HepG2 (cell line): ENCODE measurements around the gene ITM2B. TPM values are rescaled to one million over a fixed set of nuclear protein-coding genes. Genes with fewer than 3 reads are reported as not detected.

Source experiments
- ATAC-seq: fragments of 200-7000 bp; cut with Tn5 transposase; 3 replicates; pipeline ENCODE4 v1.9.1; 2020; ENCODE audit warnings: mild to moderate bottlenecking, moderate library complexity
- BruUV-seq: library from RNA; stranded (reverse); fragments of 400-500 nt; replicated peaks from 2 replicates; lab custom pipeline; 2021; lab: Mats Ljungman, UMichigan
- CTCF ChIA-PET: fragments of 300-600 bp; formaldehyde crosslinking; extraction: SDS; loops from one replicate; lab custom pipeline; 2021; ENCODE audit warnings: low total read pairs, inconsistent platforms, low intra/inter-chr PET ratio; lab: Yijun Ruan, JAX
- POLR2A ChIA-PET: fragments of 350-600 bp; sonication (Branson Sonifier 250); formaldehyde crosslinking; loops from one replicate; lab custom pipeline; 2020; ENCODE audit warnings: antibody characterized with exemption, inconsistent platforms; lab: Yijun Ruan, JAX
- DNase-seq: peaks from one replicate; pipeline ENCODE4 v3.0.0-alpha.2; 2015; ENCODE audit warnings: low spot score
- FAIRE-seq: peaks from 3 replicates; lab custom pipeline; 2011; peaks lifted over from hg19 to GRCh38; lab: Jason Lieb, UNC
- H2AFZ ChIP-seq: one replicate; pipeline ENCODE4 v1.6.1; 2011; ENCODE audit warnings: low read length, inconsistent platforms
- H3K27ac ChIP-seq: fragments of 300-600 bp; 3 replicates; pipeline ENCODE4 v1.8.0; 2011; ENCODE audit warnings: mixed run types, mild to moderate bottlenecking, mixed read lengths, low read length, inconsistent platforms; ENCODE audit not compliant: insufficient read depth; ENCODE audit errors: extremely low read length
- H3K27me3 ChIP-seq, 2 experiments: fragments of 200-600 bp in 1 of 2; 2 replicates in 1 of 2; 3 replicates in 1 of 2; pipeline versions ENCODE4 v1.6.0 to v1.8.0; 2011; ENCODE audit warnings: low read length in 2 of 2, mild to moderate bottlenecking in 2 of 2, moderate library complexity in 2 of 2, inconsistent platforms in 1 of 2; ENCODE audit not compliant: insufficient read depth in 2 of 2, control insufficient read depth in 1 of 2
- H3K36me3 ChIP-seq, 2 experiments: fragments of 200-600 bp in 1 of 2; replicated peaks in 1 of 2; 2 replicates in 1 of 2; 3 replicates in 1 of 2; pipeline versions ENCODE4 v1.5.1 to v1.8.0; 2011; ENCODE audit warnings: low read length in 2 of 2, inconsistent platforms in 1 of 2; ENCODE audit not compliant: insufficient read depth in 2 of 2, control insufficient read depth in 1 of 2
- H3K4me1 ChIP-seq: 2 replicates; pipeline ENCODE4 v1.5.1; 2012; ENCODE audit warnings: low read length, inconsistent platforms; ENCODE audit not compliant: insufficient read depth
- H3K4me2 ChIP-seq: 2 replicates; pipeline ENCODE4 v1.6.0; 2011; ENCODE audit warnings: low read depth, low read length, inconsistent platforms
- H3K4me3 ChIP-seq, 3 experiments: fragments of 200-600 bp in 1 of 3; sonication (generic), shearing (Covaris generic) in 1 of 3; replicated peaks in 1 of 3; 2 replicates each; pipeline ENCODE4 v1.5.1; 2011 to 2016; ENCODE audit warnings: low read length in 3 of 3, inconsistent platforms in 2 of 3, low read depth in 2 of 3, mild to moderate bottlenecking in 2 of 3, control low read depth in 1 of 3, mixed read lengths in 1 of 3; ENCODE audit not compliant: insufficient read depth in 1 of 3
- H3K79me2 ChIP-seq: one replicate; pipeline ENCODE4 v1.6.1; 2011; ENCODE audit warnings: low read length, inconsistent platforms; ENCODE audit not compliant: insufficient read depth
- H3K9ac ChIP-seq: 2 replicates; pipeline ENCODE4 v1.6.0; 2011; ENCODE audit warnings: mild to moderate bottlenecking, low read depth, low read length, inconsistent platforms; ENCODE audit not compliant: insufficient read depth
- H3K9me3 ChIP-seq: 2 replicates; pipeline ENCODE4 v1.5.1; 2012; ENCODE audit warnings: mild to moderate bottlenecking, low read length
- H4K20me1 ChIP-seq: 2 replicates; pipeline ENCODE4 v1.6.0; 2011; ENCODE audit warnings: inconsistent platforms, mild to moderate bottlenecking, low read length, moderate library complexity; ENCODE audit not compliant: insufficient read depth
- CHD4 ChIP-seq: fragments of 200-600 bp; sonication (generic); IDR thresholded peaks from 2 replicates; pipeline ENCODE4 v1.7.0; 2017; ENCODE audit warnings: mild to moderate bottlenecking, low read length, borderline replicate concordance
- FOXK2 ChIP-seq: fragments of 450-650 bp; IDR thresholded peaks from 2 replicates; pipeline ENCODE4 v1.6.1; 2016
- HNF4G ChIP-seq, 2 experiments: sonication (generic) in 1 of 2; formaldehyde crosslinking in 1 of 2; IDR thresholded peaks; 2 replicates each; pipeline versions ENCODE4 v1.4.0 to v1.6.1; 2011 to 2020; ENCODE audit warnings: borderline replicate concordance in 2 of 2, low read depth in 2 of 2, mild to moderate bottlenecking in 2 of 2, low read length in 1 of 2, missing genetic modification reagents in 1 of 2, moderate library complexity in 1 of 2
- PITX1 ChIP-seq: sonication (generic); formaldehyde crosslinking; IDR thresholded peaks from 2 replicates; pipeline ENCODE4 v1.5.1; 2020; ENCODE audit warnings: mild to moderate bottlenecking, missing genetic modification reagents
- POGZ ChIP-seq: sonication (generic); formaldehyde crosslinking; IDR thresholded peaks from 2 replicates; pipeline ENCODE4 v1.4.0; 2020; ENCODE audit warnings: mild to moderate bottlenecking, missing genetic modification reagents
- RELA ChIP-seq: sonication (generic); formaldehyde crosslinking; IDR thresholded peaks from 2 replicates; pipeline ENCODE4 v1.4.0; 2020; ENCODE audit warnings: missing genetic modification reagents
- REPIN1 ChIP-seq: sonication (generic); formaldehyde crosslinking; IDR thresholded peaks from 2 replicates; pipeline ENCODE4 v1.8.0; 2022; ENCODE audit warnings: missing genetic modification reagents, low read depth, mild to moderate bottlenecking, borderline replicate concordance
- RFXAP ChIP-seq: sonication (generic); formaldehyde crosslinking; IDR thresholded peaks from 2 replicates; pipeline ENCODE4 v1.4.0; 2020; ENCODE audit warnings: missing genetic modification reagents, borderline replicate concordance
- SMARCC2 ChIP-seq: fragments of 450-650 bp; IDR thresholded peaks from 2 replicates; pipeline ENCODE4 v1.6.1; 2017; ENCODE audit warnings: antibody characterized with exemption, mild to moderate bottlenecking
- SP4 ChIP-seq: sonication (generic); formaldehyde crosslinking; IDR thresholded peaks from 2 replicates; pipeline ENCODE4 v1.8.1; 2023; ENCODE audit warnings: mild to moderate bottlenecking, missing genetic modification reagents
- TCF7 ChIP-seq: sonication (generic); IDR thresholded peaks from 2 replicates; pipeline ENCODE4 v1.6.1; 2016; ENCODE audit warnings: antibody characterized with exemption, low read depth
- THAP7 ChIP-seq: sonication (generic); formaldehyde crosslinking; IDR thresholded peaks from 2 replicates; pipeline ENCODE4 v1.8.1; 2023; ENCODE audit warnings: mild to moderate bottlenecking, missing genetic modification reagents
- ZNF101 ChIP-seq: sonication (generic); formaldehyde crosslinking; IDR thresholded peaks from 2 replicates; pipeline ENCODE4 v1.4.0; 2020; ENCODE audit warnings: mild to moderate bottlenecking, low read depth, missing genetic modification reagents, borderline replicate concordance
- ZNF12 ChIP-seq: sonication (generic); formaldehyde crosslinking; IDR thresholded peaks from 2 replicates; pipeline ENCODE4 v1.5.0; 2020; ENCODE audit warnings: missing genetic modification reagents
- ZNF143 ChIP-seq: sonication (generic); formaldehyde crosslinking; IDR thresholded peaks from 2 replicates; pipeline ENCODE4 v1.4.0; 2020; ENCODE audit warnings: missing genetic modification reagents
- ZNF570 ChIP-seq: sonication (generic); formaldehyde crosslinking; IDR thresholded peaks from 2 replicates; pipeline ENCODE4 v1.4.0; 2020; ENCODE audit warnings: mild to moderate bottlenecking, missing genetic modification reagents, borderline replicate concordance
- WGBS: methylation state at CpG from one replicate; pipeline ENCODE4 v1.1.6; 2017; ENCODE audit warnings: low lambda C conversion rate; 5-methylcytosine and 5-hydroxymethylcytosine counted together
- in situ Hi-C: cut with HindIII; loops from 2 replicates; pipeline ENCODE4 v1.10.0; 2017; ENCODE audit warnings: low pct_unique_long_range_greater_than_20kb; ENCODE audit not compliant: extremely low pct_ligation_motif_present
- intact Hi-C: fragments of 100-400 bp; cut with micrococcal nuclease; formaldehyde crosslinking; loops from one replicate; pipeline ENCODE4 v1.10.0; 2022; ENCODE audit not compliant: unreplicated experiment
- polyA plus RNA-seq, 8 experiments: library from polyadenylated mRNA; depleted of rRNA in 3 of 8; stranded (reverse) in 7 of 8; unstranded in 1 of 8; fragments of >200 nt; fragmentation: Illumina TruSeq in 4 of 8; extraction: Trizol in 4 of 8; gene quantifications; 2 replicates each; pipeline versions ENCODE4 v1.2.1 to v1.2.3, GENCODE V29; 2011 to 2016; ENCODE audit warnings: low read depth in 4 of 8, missing spikeins in 1 of 8, mixed read lengths in 1 of 8; ENCODE audit not compliant: insufficient read depth in 1 of 8
- total RNA-seq, 5 experiments: library from RNA; depleted of rRNA; stranded (reverse); fragments of >200 nt; fragmentation: Illumina TruSeq; extraction: Trizol; gene quantifications; 2 replicates each; pipeline ENCODE4 v1.2.3, GENCODE V29; 2016; ENCODE audit warnings: low read depth in 1 of 5
- TF ChIP-seq, protein P1 (sequence below): sonication (generic); formaldehyde crosslinking; IDR thresholded peaks from 2 replicates; pipeline ENCODE4 v1.5.0; 2020; ENCODE audit warnings: mild to moderate bottlenecking, missing genetic modification reagents

ITM2B gene
- total and polyA plus RNA-seq, 2 of the 13 experiments (the other 11 are each of a cell fraction or from before 2014, with no cell fraction given) = 158 to 373 TPM

- Histone ChIP-seq H3K4me3 (no peak overlapping the region), H3K27me3 (no peaks in the 10 kb centered on the region), H3K4me2 (no peak overlapping the region), H3K79me2 (no peaks in the 10 kb centered on the region), H3K36me3 (no peaks in the 10 kb centered on the region), H3K27ac (no peak overlapping the region), H2AFZ (no peak overlapping the region), H4K20me1 (no peaks in the 10 kb centered on the region), H3K4me1 (peaks cover 25% of the 10 kb centered on the region), H3K9me3 (no peaks in the 10 kb centered on the region), H3K9ac (no peak overlapping the region)
- in situ Hi-C loops = no loop called here
- no peak for DNase-seq
- ChIA-PET CTCF (no interaction called here), POLR2A (no interaction called here)
- no TSS peak for BruUV-seq
- ATAC-seq = no peak
- 82% methylated on average over 8 of the region's 8 CpGs for WGBS
- intact Hi-C loops = no loop called here
- TF ChIP-seq ZNF12 (CRISPR knock-in tag) (no peak), CHD4 (no peak), SMARCC2 (no peak), ZNF570 (no peak), TCF7 (no peak), REPIN1 (CRISPR knock-in tag) (no peak), FOXK2 (no peak), ZNF101 (CRISPR knock-in tag) (no peak), RFXAP (CRISPR knock-in tag) (no peak), THAP7 (no peak), SP4 (CRISPR knock-in tag) (no peak), RELA (CRISPR knock-in tag) (no peak), PITX1 (no peak), HNF4G (IDR thresholded peaks at IDR 0.05; ENCODE audit: borderline replicate concordance, low read depth, low read length) (no peak), HNF4G (CRISPR knock-in tag; IDR thresholded peaks at IDR 0.05; ENCODE audit: borderline replicate concordance, low read depth) (no peak), POGZ (no peak), ZNF143 (CRISPR knock-in tag) (no peak)
- TF ChIP-seq, protein P1, sequence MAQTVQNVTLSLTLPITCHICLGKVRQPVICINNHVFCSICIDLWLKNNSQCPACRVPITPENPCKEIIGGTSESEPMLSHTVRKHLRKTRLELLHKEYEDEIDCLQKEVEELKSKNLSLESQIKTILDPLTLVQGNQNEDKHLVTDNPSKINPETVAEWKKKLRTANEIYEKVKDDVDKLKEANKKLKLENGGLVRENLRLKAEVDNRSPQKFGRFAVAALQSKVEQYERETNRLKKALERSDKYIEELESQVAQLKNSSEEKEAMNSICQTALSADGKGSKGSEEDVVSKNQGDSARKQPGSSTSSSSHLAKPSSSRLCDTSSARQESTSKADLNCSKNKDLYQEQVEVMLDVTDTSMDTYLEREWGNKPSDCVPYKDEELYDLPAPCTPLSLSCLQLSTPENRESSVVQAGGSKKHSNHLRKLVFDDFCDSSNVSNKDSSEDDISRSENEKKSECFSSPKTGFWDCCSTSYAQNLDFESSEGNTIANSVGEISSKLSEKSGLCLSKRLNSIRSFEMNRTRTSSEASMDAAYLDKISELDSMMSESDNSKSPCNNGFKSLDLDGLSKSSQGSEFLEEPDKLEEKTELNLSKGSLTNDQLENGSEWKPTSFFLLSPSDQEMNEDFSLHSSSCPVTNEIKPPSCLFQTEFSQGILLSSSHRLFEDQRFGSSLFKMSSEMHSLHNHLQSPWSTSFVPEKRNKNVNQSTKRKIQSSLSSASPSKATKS (CRISPR knock-in tag) = no peak
- FAIRE-seq = no peak
Observed at GRCh38 chr13:48192411-48192935, 40.5 kb upstream of the ITM2B start.
